GM12878 (cell line): ENCODE results near the gene IRF9. TPM values are rescaled to one million over a fixed set of nuclear protein-coding genes. Genes with fewer than 3 reads are reported as not detected.

Experiments
- ASH2L ChIP-seq: fragments of 300-600, 200-600 bp; sonication (generic); IDR thresholded peaks from 2 replicates; pipeline ENCODE4 v1.6.1; 2017; ENCODE audit warnings: low read depth, mild to moderate bottlenecking, borderline replicate concordance
- CBFB ChIP-seq: IDR thresholded peaks from 2 replicates; pipeline ENCODE4 v1.6.1; 2016; ENCODE audit warnings: antibody characterized with exemption, low read depth
- E4F1 ChIP-seq: fragments of 450-650 bp; IDR thresholded peaks from 2 replicates; pipeline ENCODE4 v1.6.1; 2018; ENCODE audit warnings: borderline replicate concordance, mild to moderate bottlenecking; ENCODE audit not compliant: partially characterized antibody
- HDAC2 ChIP-seq: fragments of 200-600 bp; sonication (generic); IDR thresholded peaks from 2 replicates; pipeline ENCODE4 v1.6.1; 2017
- MYC ChIP-seq: IDR thresholded peaks from 2 replicates; pipeline ENCODE4 v1.6.1; 2011; ENCODE audit warnings: mild to moderate bottlenecking, low read length, moderate library complexity, inconsistent platforms; ENCODE audit not compliant: insufficient read depth, insufficient replicate concordance, insufficient read length, severe bottlenecking
- PAX8 ChIP-seq: fragments of 450-650 bp; IDR thresholded peaks from 2 replicates; pipeline ENCODE4 v1.6.1; 2017; ENCODE audit warnings: mild to moderate bottlenecking, moderate library complexity
- RBBP5 ChIP-seq: fragments of 200-600 bp; sonication (generic); conservative IDR thresholded peaks from 2 replicates; pipeline ENCODE4 v1.6.1; 2016
- RELA ChIP-seq: fragments of 450-650 bp; IDR thresholded peaks from 2 replicates; pipeline ENCODE4 v1.8.0; 2014; ENCODE audit warnings: borderline replicate concordance; ENCODE audit not compliant: partially characterized antibody
- SMAD1 ChIP-seq: fragments of 450-650 bp; IDR thresholded peaks from 2 replicates; pipeline ENCODE4 v1.6.1; 2018; ENCODE audit warnings: mild to moderate bottlenecking, low read depth; ENCODE audit not compliant: partially characterized antibody
- SMARCA5 ChIP-seq: fragments of 450-650 bp; IDR thresholded peaks from 2 replicates; pipeline ENCODE4 v1.6.1; 2017; ENCODE audit warnings: mild to moderate bottlenecking
- SMC3 ChIP-seq: IDR thresholded peaks from 2 replicates; pipeline ENCODE4 v1.6.1; 2011; ENCODE audit warnings: low read length, improper control_type of control experiment, borderline replicate concordance
- SUZ12 ChIP-seq: fragments of 200-600 bp; sonication (generic); IDR thresholded peaks from one replicate; pipeline ENCODE4 v1.6.1; 2018; ENCODE audit warnings: antibody characterized with exemption, mild to moderate bottlenecking; ENCODE audit not compliant: unreplicated experiment
- USF2 ChIP-seq: IDR thresholded peaks from 2 replicates; pipeline ENCODE4 v1.6.1; 2011; ENCODE audit warnings: low read depth, low read length, improper control_type of control experiment, borderline replicate concordance
- ZBTB11 ChIP-seq: fragments of 450-650 bp; formaldehyde crosslinking; IDR thresholded peaks from 2 replicates; pipeline ENCODE4 v1.5.0; 2022; ENCODE audit warnings: mild to moderate bottlenecking, missing genetic modification characterization
- ZNF217 ChIP-seq: fragments of 450-650 bp; IDR thresholded peaks from 2 replicates; pipeline ENCODE4 v1.6.1; 2017; ENCODE audit warnings: antibody characterized with exemption, mild to moderate bottlenecking
- ZNF622 ChIP-seq: fragments of 450-650 bp; IDR thresholded peaks from 2 replicates; pipeline ENCODE4 v1.6.1; 2017; ENCODE audit warnings: mild to moderate bottlenecking, inconsistent platforms
- polyA plus RNA-seq, 11 experiments: library from polyadenylated mRNA; depleted of rRNA in 4 of 11; unstranded in 6 of 11; stranded (reverse) in 5 of 11; fragments of >200 nt; fragmentation: Nextera tagmentation in 4 of 11; fragmentation: Illumina TruSeq in 1 of 11; extraction: Ambion mirVana in 4 of 11; extraction: Trizol in 1 of 11; gene quantifications; 1 replicate in 1 of 11; 2 replicates in 10 of 11; pipeline versions ENCODE4 v1.2.1 to v1.2.3, GENCODE V29; 2011 to 2016; ENCODE audit warnings: inconsistent platforms in 2 of 11, missing spikeins in 2 of 11, low read depth in 1 of 11
- total RNA-seq, 4 experiments: library from RNA; depleted of rRNA in 3 of 4; stranded (reverse); fragments of >200 nt in 3 of 4; fragmentation: Illumina TruSeq in 1 of 4; extraction: Trizol in 1 of 4; gene quantifications; 2 replicates each; pipeline versions ENCODE4 v1.2.1 to v1.2.3, GENCODE V29; 2013 to 2021
- TF ChIP-seq, protein P1 (sequence below): fragments of 450-650 bp; formaldehyde crosslinking; IDR thresholded peaks from 2 replicates; pipeline ENCODE4 v1.4.0; 2022; ENCODE audit warnings: mild to moderate bottlenecking, moderate library complexity
- TF ChIP-seq, protein P2 (sequence below): fragments of 450-650 bp; IDR thresholded peaks from 2 replicates; pipeline ENCODE4 v1.6.1; 2017; ENCODE audit warnings: low read depth, mild to moderate bottlenecking, moderate library complexity

The IRF9 gene
- total and polyA plus RNA-seq, 10 of the 15 experiments (the other 5 are each of a cell fraction or from before 2014, with no cell fraction given): 47.6 to 234 (median 148) TPM

DNA sequence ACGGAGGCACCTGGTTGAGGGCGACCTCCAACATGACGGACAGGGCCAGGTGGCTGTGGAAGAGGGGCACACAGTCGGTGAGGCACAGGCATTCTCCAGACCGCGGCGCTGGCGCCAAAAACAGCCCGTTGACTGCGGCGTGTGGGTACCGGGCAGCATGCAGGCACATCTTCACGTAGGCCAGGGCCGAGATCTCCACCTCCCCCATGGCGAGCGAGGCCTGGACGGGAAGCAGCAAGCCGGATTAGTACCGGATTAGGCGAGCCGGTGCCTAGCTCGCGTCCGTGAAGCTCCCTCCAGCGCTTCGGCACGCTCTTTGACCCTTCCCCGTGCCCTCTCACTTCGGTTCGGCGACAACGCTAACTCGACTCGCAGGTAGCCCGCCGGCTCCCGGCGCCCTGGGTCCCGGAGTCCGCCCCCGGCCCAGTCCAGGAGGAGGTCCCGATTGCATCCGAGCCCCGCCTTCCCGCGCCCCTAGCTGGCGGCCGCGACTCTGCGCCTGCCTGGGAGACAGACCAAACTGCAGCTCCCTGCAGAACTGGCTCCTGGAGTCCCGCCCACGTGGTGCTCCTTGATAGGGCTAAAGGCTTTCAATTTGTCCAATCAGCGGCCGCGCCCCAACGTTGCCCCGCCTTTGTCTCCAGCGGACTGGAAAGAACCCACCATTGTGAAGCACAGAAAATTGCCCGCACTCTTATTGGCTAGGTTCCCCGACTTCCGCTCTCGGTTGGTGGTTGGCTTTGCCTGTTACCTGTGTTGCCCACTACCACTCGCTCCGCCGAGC lies 19.8 kb upstream of the IRF9 start, which contains the start of gene EMC9 (continued):
- TF ChIP-seq E4F1: peak; percentile 89
- no peak for TF ChIP-seq HDAC2
- peak; percentile 48; the same call in 1 of the 2 replicates for TF ChIP-seq CBFB
- no peak for TF ChIP-seq ZNF217
- peak; percentile 52 for TF ChIP-seq USF2
- TF ChIP-seq SMAD1: no peak
- TF ChIP-seq SMARCA5: peak; percentile 84; the same call in 1 of the 2 replicates
- TF ChIP-seq, protein P1, sequence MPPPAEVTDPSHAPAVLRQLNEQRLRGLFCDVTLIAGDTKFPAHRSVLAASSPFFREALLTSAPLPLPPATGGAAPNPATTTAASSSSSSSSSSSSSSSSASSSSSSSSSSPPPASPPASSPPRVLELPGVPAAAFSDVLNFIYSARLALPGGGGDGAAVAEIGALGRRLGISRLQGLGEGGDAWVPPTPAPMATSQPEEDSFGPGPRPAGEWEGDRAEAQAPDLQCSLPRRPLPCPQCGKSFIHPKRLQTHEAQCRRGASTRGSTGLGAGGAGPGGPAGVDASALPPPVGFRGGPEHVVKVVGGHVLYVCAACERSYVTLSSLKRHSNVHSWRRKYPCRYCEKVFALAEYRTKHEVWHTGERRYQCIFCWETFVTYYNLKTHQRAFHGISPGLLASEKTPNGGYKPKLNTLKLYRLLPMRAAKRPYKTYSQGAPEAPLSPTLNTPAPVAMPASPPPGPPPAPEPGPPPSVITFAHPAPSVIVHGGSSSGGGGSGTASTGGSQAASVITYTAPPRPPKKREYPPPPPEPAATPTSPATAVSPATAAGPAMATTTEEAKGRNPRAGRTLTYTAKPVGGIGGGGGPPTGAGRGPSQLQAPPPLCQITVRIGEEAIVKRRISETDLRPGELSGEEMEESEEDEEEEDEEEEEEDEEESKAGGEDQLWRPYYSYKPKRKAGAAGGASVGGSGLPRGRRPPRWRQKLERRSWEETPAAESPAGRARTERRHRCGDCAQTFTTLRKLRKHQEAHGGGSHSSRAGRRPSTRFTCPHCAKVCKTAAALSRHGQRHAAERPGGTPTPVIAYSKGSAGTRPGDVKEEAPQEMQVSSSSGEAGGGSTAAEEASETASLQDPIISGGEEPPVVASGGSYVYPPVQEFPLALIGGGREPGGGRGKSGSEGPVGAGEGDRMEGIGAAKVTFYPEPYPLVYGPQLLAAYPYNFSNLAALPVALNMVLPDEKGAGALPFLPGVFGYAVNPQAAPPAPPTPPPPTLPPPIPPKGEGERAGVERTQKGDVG (CRISPR knock-in tag): no peak
- no peak for TF ChIP-seq RBBP5
- TF ChIP-seq RELA: no peak
- TF ChIP-seq, protein P2, sequence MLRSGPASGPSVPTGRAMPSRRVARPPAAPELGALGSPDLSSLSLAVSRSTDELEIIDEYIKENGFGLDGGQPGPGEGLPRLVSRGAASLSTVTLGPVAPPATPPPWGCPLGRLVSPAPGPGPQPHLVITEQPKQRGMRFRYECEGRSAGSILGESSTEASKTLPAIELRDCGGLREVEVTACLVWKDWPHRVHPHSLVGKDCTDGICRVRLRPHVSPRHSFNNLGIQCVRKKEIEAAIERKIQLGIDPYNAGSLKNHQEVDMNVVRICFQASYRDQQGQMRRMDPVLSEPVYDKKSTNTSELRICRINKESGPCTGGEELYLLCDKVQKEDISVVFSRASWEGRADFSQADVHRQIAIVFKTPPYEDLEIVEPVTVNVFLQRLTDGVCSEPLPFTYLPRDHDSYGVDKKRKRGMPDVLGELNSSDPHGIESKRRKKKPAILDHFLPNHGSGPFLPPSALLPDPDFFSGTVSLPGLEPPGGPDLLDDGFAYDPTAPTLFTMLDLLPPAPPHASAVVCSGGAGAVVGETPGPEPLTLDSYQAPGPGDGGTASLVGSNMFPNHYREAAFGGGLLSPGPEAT: peak; percentile 98
- no peak for TF ChIP-seq ZBTB11 (CRISPR knock-in tag)
- peak; percentile 76 for TF ChIP-seq MYC
- TF ChIP-seq ZNF622: no peak
- TF ChIP-seq PAX8: no peak
- TF ChIP-seq SUZ12: no peak
- TF ChIP-seq SMC3: no peak
- TF ChIP-seq ASH2L: no peak
